Effector CD4-positive, alpha-beta T cell (primary cell): ENCODE measurements around the gene CYP26A1.
"Not testable (repeated sequence)": the region's sequence is repeated elsewhere in the genome, so short reads cannot be mapped to it uniquely, and the experiment has no call there.

Experiments
- DNase-seq: peaks from one replicate; pipeline ENCODE4 v3.0.0-alpha.2; 2020

CYP26A1 gene

GRCh38 chr10:93081834-93082233 lies 8.1 kb downstream of the CYP26A1 start:
- no peak for DNase-seq

GRCh38 chr10:93083743-93084539 lies 10.2 kb downstream of the CYP26A1 start:
- DNase-seq = no peak

GRCh38 chr10:93085272-93085859 lies 11.7 kb downstream of the CYP26A1 start:
- DNase-seq = no peak

GRCh38 chr10:93086289-93086688 lies 12.6 kb downstream of the CYP26A1 start:
- no peak for DNase-seq

GRCh38 chr10:93087846-93088245 lies 14.2 kb downstream of the CYP26A1 start:
- DNase-seq = no peak

GRCh38 chr10:93088466-93088865 lies 14.8 kb downstream of the CYP26A1 start:
- no peak for DNase-seq

- no peak for DNase-seq
These were observed 16.9 kb downstream of the CYP26A1 start for GRCh38 chr10:93090619-93091018.

- no peak for DNase-seq
These were observed 18.3 kb downstream of the CYP26A1 start for GRCh38 chr10:93091960-93092359.

- DNase-seq = no peak
These were observed 21.5 kb downstream of the CYP26A1 start for GRCh38 chr10:93095225-93095624.

- DNase-seq = no peak
These were observed 23.2 kb downstream of the CYP26A1 start for GRCh38 chr10:93096901-93097300.

GRCh38 chr10:93097386-93097785 lies 23.7 kb downstream of the CYP26A1 start:
- DNase-seq = no peak

GRCh38 chr10:93098816-93099215 lies 25.1 kb downstream of the CYP26A1 start:
- no peak for DNase-seq

GRCh38 chr10:93099670-93100069 lies 26.0 kb downstream of the CYP26A1 start:
- no peak for DNase-seq

GRCh38 chr10:93101148-93101547 lies 27.5 kb downstream of the CYP26A1 start:
- not testable (repeated sequence) for DNase-seq

- DNase-seq = no peak
These were observed 30.3 kb downstream of the CYP26A1 start for GRCh38 chr10:93103953-93104352.

- DNase-seq = no peak
These were observed 33.0 kb downstream of the CYP26A1 start for GRCh38 chr10:93106631-93107072.

- no peak for DNase-seq
These were observed 36.9 kb downstream of the CYP26A1 start for GRCh38 chr10:93110472-93111146.

GRCh38 chr10:93113042-93113441 lies 39.3 kb downstream of the CYP26A1 start:
- DNase-seq = no peak

- DNase-seq = peak; percentile 48
These were observed 42.1 kb downstream of the CYP26A1 start for GRCh38 chr10:93115661-93116383.

- DNase-seq = no peak
These were observed 47.6 kb downstream of the CYP26A1 start for GRCh38 chr10:93121311-93121710.

- no peak for DNase-seq
These were observed 50.1 kb downstream of the CYP26A1 start for GRCh38 chr10:93123766-93124165.

- DNase-seq = no peak
These were observed 51.1 kb downstream of the CYP26A1 start for GRCh38 chr10:93124580-93125318.
